H1 (cell line): ENCODE measurements around the gene ELMO2. TPM values are rescaled to one million over a fixed set of nuclear protein-coding genes. Genes with fewer than 3 reads are reported as not detected.

ENCODE experiments used
- CTCF ChIA-PET: fragments of 300-600 bp; sonication (Branson Sonifier 250); formaldehyde crosslinking; loops from one replicate; lab custom pipeline; 2021; ENCODE audit not compliant: partially characterized antibody; lab: Charles Lee
- POLR2A ChIA-PET: fragments of 300-600 bp; sonication (Branson Sonifier 250); formaldehyde crosslinking; loops from one replicate; lab custom pipeline; 2021; ENCODE audit warnings: inconsistent platforms; ENCODE audit not compliant: partially characterized antibody; lab: Charles Lee
- DNase-seq, 2 experiments: peaks; one replicate each; pipeline versions ENCODE4 v3.0.0 to v3.0.0-alpha.2; 2010 to 2022; ENCODE audit warnings: low spot score in 2 of 2, low read depth in 1 of 2, mixed read lengths in 1 of 2
- FAIRE-seq: peaks from 2 replicates; lab custom pipeline; 2011; peaks lifted over from hg19 to GRCh38; lab: Jason Lieb, UNC
- H2AFZ ChIP-seq: 2 replicates; pipeline ENCODE4 v1.8.1; 2012; ENCODE audit warnings: low read length, inconsistent platforms
- H2AK5ac ChIP-seq: 2 replicates; pipeline ENCODE4 v1.6.1; 2013; ENCODE audit warnings: low read depth, low read length
- H2BK120ac ChIP-seq: replicated peaks from 2 replicates; pipeline ENCODE3; 2013; ENCODE audit warnings: low read depth, low read length, inconsistent platforms
- H2BK12ac ChIP-seq: 2 replicates; pipeline ENCODE4 v1.6.1; 2013; ENCODE audit warnings: low read depth, low read length
- H2BK15ac ChIP-seq: 2 replicates; pipeline ENCODE4 v1.6.1; 2013; ENCODE audit warnings: low read length
- H2BK20ac ChIP-seq: 2 replicates; pipeline ENCODE4 v1.6.1; 2013; ENCODE audit warnings: low read length
- H2BK5ac ChIP-seq: 2 replicates; pipeline ENCODE4 v1.6.1; 2013; ENCODE audit warnings: low read depth, low read length
- H3K14ac ChIP-seq: 2 replicates; pipeline ENCODE4 v1.6.1; 2013; ENCODE audit warnings: inconsistent platforms; ENCODE audit not compliant: insufficient read length
- H3K18ac ChIP-seq: 2 replicates; pipeline ENCODE4 v1.6.1; 2013; ENCODE audit warnings: low read length; ENCODE audit errors: extremely low read depth
- H3K23ac ChIP-seq: 2 replicates; pipeline ENCODE4 v1.6.1; 2013; ENCODE audit warnings: inconsistent platforms; ENCODE audit not compliant: insufficient read length
- H3K23me2 ChIP-seq: 2 replicates; pipeline ENCODE4 v1.6.1; 2013; ENCODE audit warnings: low read depth, low read length
- H3K27ac ChIP-seq: 2 replicates; pipeline ENCODE4 v1.6.1; 2011; ENCODE audit warnings: low read depth, low read length, inconsistent platforms
- H3K27me3 ChIP-seq, 4 experiments: replicated peaks in 1 of 4; 1 replicate in 1 of 4; 2 replicates in 3 of 4; pipeline versions ENCODE4 v1.6.1 to v1.8.1; 2011 to 2013; ENCODE audit warnings: low read length in 3 of 4, mild to moderate bottlenecking in 3 of 4, inconsistent platforms in 2 of 4, mixed read lengths in 2 of 4, moderate library complexity in 1 of 4; ENCODE audit not compliant: control insufficient read depth in 3 of 4, insufficient read depth in 3 of 4; ENCODE audit errors: extremely low read depth in 1 of 4
- H3K36me3 ChIP-seq, 4 experiments: 2 replicates each; pipeline versions ENCODE4 v1.6.1 to v1.8.1; 2011 to 2013; ENCODE audit warnings: mild to moderate bottlenecking in 4 of 4, low read length in 3 of 4, moderate library complexity in 2 of 4, control low read depth in 1 of 4, inconsistent platforms in 1 of 4; ENCODE audit not compliant: insufficient read depth in 4 of 4, control insufficient read depth in 2 of 4
- H3K4ac ChIP-seq: replicated peaks from 2 replicates; pipeline ENCODE3; 2013; ENCODE audit warnings: low read length, low read depth, mixed read lengths, inconsistent platforms; ENCODE audit not compliant: insufficient read length
- H3K4me1 ChIP-seq, 4 experiments: replicated peaks in 1 of 4; 1 replicate in 1 of 4; 2 replicates in 3 of 4; pipeline versions ENCODE4 v1.6.1 to v1.8.1; 2011 to 2013; ENCODE audit warnings: low read length in 3 of 4, inconsistent platforms in 2 of 4, mixed read lengths in 1 of 4; ENCODE audit not compliant: insufficient read depth in 4 of 4, control insufficient read depth in 3 of 4
- H3K4me2 ChIP-seq, 2 experiments: 2 replicates each; pipeline versions ENCODE4 v1.6.1 to v1.8.1; 2011 to 2013; ENCODE audit warnings: low read depth in 2 of 2, low read length in 2 of 2, control low read depth in 1 of 2, inconsistent platforms in 1 of 2, mild to moderate bottlenecking in 1 of 2; ENCODE audit not compliant: insufficient read depth in 1 of 2
- H3K4me3 ChIP-seq, 4 experiments: fragments of 200-600, 300-600 bp in 1 of 4; sonication (generic), shearing (Covaris generic), sonication (Bioruptor Twin) in 1 of 4; 2 replicates each; pipeline versions ENCODE4 v1.5.1 to v1.8.1; 2011 to 2016; ENCODE audit warnings: low read length in 4 of 4, low read depth in 3 of 4, control low read depth in 2 of 4, inconsistent platforms in 2 of 4, mild to moderate bottlenecking in 2 of 4, mixed read lengths in 1 of 4, moderate library complexity in 1 of 4; ENCODE audit not compliant: insufficient read depth in 2 of 4; ENCODE audit errors: extremely low read depth in 1 of 4
- H3K56ac ChIP-seq: replicated peaks from 2 replicates; pipeline ENCODE3; 2013; ENCODE audit warnings: low read depth, mild to moderate bottlenecking, mixed read lengths, low read length, inconsistent platforms; ENCODE audit not compliant: insufficient read length
- H3K79me1 ChIP-seq: 2 replicates; pipeline ENCODE4 v1.6.1; 2013; ENCODE audit warnings: low read depth, low read length, control low read depth
- H3K79me2 ChIP-seq, 2 experiments: 2 replicates each; pipeline versions ENCODE4 v1.6.1 to v1.8.1; 2012 to 2013; ENCODE audit warnings: low read length in 2 of 2, mild to moderate bottlenecking in 2 of 2, inconsistent platforms in 1 of 2; ENCODE audit not compliant: insufficient read depth in 2 of 2, control insufficient read depth in 1 of 2
- H3K9ac ChIP-seq, 4 experiments: replicated peaks in 1 of 4; 1 replicate in 1 of 4; 2 replicates in 3 of 4; pipeline versions ENCODE4 v1.6.1 to v1.8.1; 2011 to 2013; ENCODE audit warnings: low read depth in 3 of 4, low read length in 3 of 4, control low read depth in 2 of 4, mild to moderate bottlenecking in 2 of 4, moderate library complexity in 2 of 4, inconsistent platforms in 1 of 4; ENCODE audit errors: extremely low read depth in 1 of 4
- H3K9me3 ChIP-seq, 2 experiments: 2 replicates each; pipeline versions ENCODE4 v1.6.1 to v1.8.1; 2012 to 2013; ENCODE audit warnings: mild to moderate bottlenecking in 2 of 2, moderate library complexity in 2 of 2, control low read depth in 1 of 2, inconsistent platforms in 1 of 2, low read depth in 1 of 2, low read length in 1 of 2, mixed read lengths in 1 of 2; ENCODE audit not compliant: insufficient read depth in 2 of 2
- H4K20me1 ChIP-seq, 2 experiments: replicated peaks in 1 of 2; 2 replicates each; pipeline versions ENCODE3 to v1.8.1; 2011 to 2013; ENCODE audit warnings: inconsistent platforms in 2 of 2, low read length in 2 of 2, mild to moderate bottlenecking in 1 of 2; ENCODE audit not compliant: insufficient read depth in 2 of 2, control insufficient read depth in 1 of 2
- H4K5ac ChIP-seq: 2 replicates; pipeline ENCODE4 v1.6.1; 2013; ENCODE audit warnings: low read length, low read depth, mixed read lengths, inconsistent platforms; ENCODE audit not compliant: insufficient read length
- H4K8ac ChIP-seq: 2 replicates; pipeline ENCODE4 v1.8.0; 2013; ENCODE audit warnings: mild to moderate bottlenecking, moderate library complexity, low read length, inconsistent platforms; ENCODE audit not compliant: insufficient read depth; ENCODE audit errors: extremely low read depth
- H4K91ac ChIP-seq: replicated peaks from 2 replicates; pipeline ENCODE3; 2013; ENCODE audit warnings: low read length, mixed read lengths, inconsistent platforms; ENCODE audit not compliant: insufficient read length
- ATF2 ChIP-seq: IDR thresholded peaks from 2 replicates; pipeline ENCODE4 v1.6.1; 2012; ENCODE audit warnings: low read length, inconsistent platforms
- CEBPB ChIP-seq: IDR thresholded peaks from 2 replicates; pipeline ENCODE4 v1.6.1; 2012; ENCODE audit warnings: low read depth, low read length
- CHD1 ChIP-seq: IDR thresholded peaks from 2 replicates; pipeline ENCODE4 v1.6.1; 2012; ENCODE audit warnings: low read depth, low read length, improper control_type of control experiment
- CHD2 ChIP-seq: IDR thresholded peaks from 2 replicates; pipeline ENCODE4 v1.6.1; 2012; ENCODE audit warnings: low read length, improper control_type of control experiment
- JUN ChIP-seq: IDR thresholded peaks from 2 replicates; pipeline ENCODE4 v1.6.1; 2011; ENCODE audit warnings: low read depth, mild to moderate bottlenecking, improper control_type of control experiment, low read length
- SAP30 ChIP-seq: fragments of 300-600 bp; sonication (generic); IDR thresholded peaks from 2 replicates; pipeline ENCODE4 v1.7.1; 2012; ENCODE audit warnings: low read length, moderate library complexity, mild to moderate bottlenecking, inconsistent platforms; ENCODE audit not compliant: insufficient read depth, insufficient replicate concordance
- SP1 ChIP-seq: IDR thresholded peaks from 2 replicates; pipeline ENCODE4 v1.6.1; 2011; ENCODE audit warnings: low read depth, low read length
- TAF7 ChIP-seq: optimal IDR thresholded peaks from 2 replicates; pipeline ENCODE3; 2011; ENCODE audit warnings: low read depth, mild to moderate bottlenecking, inconsistent platforms, low read length, moderate library complexity, borderline replicate concordance
- ZNF274 ChIP-seq: IDR thresholded peaks from 2 replicates; pipeline ENCODE4 v1.7.0; 2012; ENCODE audit warnings: low read length, borderline replicate concordance; ENCODE audit errors: extremely low read depth
- WGBS, 2 experiments: shearing (Covaris generic) in 1 of 2; methylation state at CpG; one replicate each; pipeline versions ENCODE4 v1.1.6 to v1.1.7; 2013 to 2015; ENCODE audit warnings: low lambda C conversion rate in 2 of 2, mixed read lengths in 2 of 2, inconsistent platforms in 1 of 2, low coverage in 1 of 2, missing lambda C conversion rate in 1 of 2; ENCODE audit not compliant: insufficient replicate concordance in 2 of 2, insufficient coverage in 1 of 2, insufficient read length in 1 of 2; ENCODE audit errors: extremely low coverage in 1 of 2, missing lambda C conversion rate in 1 of 2; 5-methylcytosine and 5-hydroxymethylcytosine counted together
- polyA plus RNA-seq, 7 experiments: library from polyadenylated mRNA; depleted of rRNA in 3 of 7; stranded (reverse) in 5 of 7; unstranded in 2 of 7; fragments of >200 nt in 5 of 7; fragments of 200-250 nt in 2 of 7; gene quantifications; 1 replicate in 5 of 7; 2 replicates in 1 of 7; 4 replicates in 1 of 7; pipeline versions ENCODE4 v1.2.1 to v1.2.3, GENCODE V29; 2011 to 2013; ENCODE audit warnings: missing spikeins in 2 of 7, mixed read lengths in 2 of 7
- total RNA-seq: library from RNA; stranded (reverse); fragmentation: NEBNext Ultra II Directional; extraction: Animal tissue kit (Norgen Biotek cat#: 25700); gene quantifications from 2 replicates; pipeline ENCODE4 v1.2.1, GENCODE V29; 2021

Gene ELMO2
- total and polyA plus RNA-seq, 2 of the 8 experiments (the other 6 are each of a cell fraction or from before 2014, with no cell fraction given) = 34.3 to 39.7 TPM

DNA sequence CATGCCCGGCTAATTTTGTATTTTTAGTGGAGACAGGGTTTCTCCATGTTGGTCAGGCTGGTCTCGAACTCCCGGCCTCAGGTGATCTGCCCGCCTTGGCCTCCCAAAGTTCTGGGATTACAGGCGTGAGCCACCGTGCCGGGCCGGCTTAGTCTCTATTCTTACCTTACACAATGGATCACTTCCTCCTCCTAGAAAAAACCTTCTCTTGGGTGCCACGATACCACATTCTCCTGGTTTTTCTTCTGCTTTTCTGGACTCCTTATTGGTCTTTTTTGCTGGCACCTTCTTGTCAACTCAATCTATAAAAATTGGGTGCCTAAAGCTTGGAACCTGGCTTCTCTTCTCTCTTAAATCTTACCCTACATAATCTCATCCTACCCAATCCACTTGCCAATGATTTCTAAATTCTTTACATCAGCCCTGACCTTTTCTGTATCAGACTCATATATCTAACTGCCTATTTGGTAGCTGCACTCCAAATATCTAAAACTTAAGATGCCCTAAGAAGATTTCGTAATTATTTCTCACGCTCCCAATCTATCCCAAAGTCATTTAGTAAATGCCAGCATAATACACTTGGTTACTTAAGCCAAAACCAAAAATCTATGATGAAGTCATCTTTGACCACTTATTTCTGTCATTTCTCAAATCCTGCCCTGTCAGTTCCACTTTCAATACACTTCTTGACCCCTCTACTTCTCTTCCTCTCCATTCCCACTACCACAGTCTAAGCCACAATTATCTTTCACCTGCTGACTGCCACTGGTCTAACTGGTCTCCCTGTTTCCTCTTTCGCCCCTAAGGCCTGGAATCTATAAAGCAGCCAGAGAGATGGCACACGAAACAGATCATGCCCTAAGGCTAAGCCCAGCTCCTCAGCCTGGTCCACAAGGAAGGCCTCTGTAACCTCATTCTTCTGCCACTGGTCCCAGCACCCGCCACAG is 43.2 kb downstream of the ELMO2 start:
- H3K36me3 ChIP-seq = peaks cover 8 to 31% (median 16%) of the 10 kb centered on the region in 4 experiments; a peak in 6 of 8 replicates
- no peaks in the 10 kb centered on the region for H3K9me3 ChIP-seq
- H2AFZ ChIP-seq = no peak overlapping the region
- no peak overlapping the region for H2BK12ac ChIP-seq
- CTCF ChIA-PET = interaction anchor here (0.7 to 3.6 kb wide), 6 partner anchors 7 to 49 kb away, joined by 3 to 21 read pairs (median 4); no protein-coding TSS in a partner anchor
- H3K14ac ChIP-seq = no peak overlapping the region
- H3K23ac ChIP-seq = no peak overlapping the region
- WGBS, 2 experiments = 79% methylated on average over 14 of the region's 14 CpGs; no CpG with 5 or more reads in 1 of the 2 experiments
- H3K4me3 ChIP-seq = peak overlapping the region; percentile 84 to 98 (median 96)
- H3K9ac ChIP-seq = peak overlapping the region; percentile 43 to 94 (median 66)
- FAIRE-seq = no peak
- H4K5ac ChIP-seq = no peak overlapping the region
- no peak overlapping the region for H4K91ac ChIP-seq
- no peak overlapping the region for H2AK5ac ChIP-seq
- POLR2A ChIA-PET = interaction anchor here (0.6 to 3.7 kb wide), 21 partner anchors 7 to 512 kb away, joined by 3 to 17 read pairs (median 4); partner anchors contain the start of genes ELMO2 and ZNF334
- H3K23me2 ChIP-seq = peaks cover 8% of the 10 kb centered on the region; the same call in 1 of the 2 replicates
- H3K56ac ChIP-seq = no peak overlapping the region
- DNase-seq = no peak
- peaks cover 8% of the 10 kb centered on the region; the same call in 1 of the 2 replicates for H3K79me1 ChIP-seq
- H4K8ac ChIP-seq = no peak overlapping the region
- peaks cover 2 to 23% of the 10 kb centered on the region in 2 experiments for H4K20me1 ChIP-seq
- H2BK20ac ChIP-seq = no peak overlapping the region
- peak overlapping the region; percentile 98; the same call in 1 of the 2 replicates for H3K27ac ChIP-seq
- no peak overlapping the region for H2BK15ac ChIP-seq
- H3K27me3 ChIP-seq = no peaks in the 10 kb centered on the region
- peak overlapping the region; percentile 82 to 94 for H3K4me2 ChIP-seq
- H2BK5ac ChIP-seq = no peak overlapping the region
- no peak overlapping the region for H3K18ac ChIP-seq
- peaks cover 0 to 4% (median 0%) of the 10 kb centered on the region in 4 experiments; a peak in 2 of 7 replicates for H3K4me1 ChIP-seq
- no peak overlapping the region for H2BK120ac ChIP-seq
- peaks cover 0 to 13% of the 10 kb centered on the region in 2 experiments; a peak in 2 of 4 replicates for H3K79me2 ChIP-seq
- no peak overlapping the region for H3K4ac ChIP-seq
- TF ChIP-seq SAP30 (no peak), ZNF274 (no peak), JUN (no peak), CEBPB (no peak), TAF7 (no peak), SP1 (no peak), ATF2 (no peak), CHD2 (no peak), CHD1 (no peak)
